GM18505 (cell line): ENCODE data around the gene DYNLT1.
"Not testable (repeated sequence)": the region's sequence is repeated elsewhere in the genome, so short reads cannot be mapped to it uniquely, and the experiment has no call there.

ENCODE experiments used
- ATAC-seq: cut with Tn5 transposase; IDR thresholded peaks from one replicate; pipeline ENCODE4 v1.9.1; 2021; ENCODE audit not compliant: unreplicated experiment
- POLR2A ChIP-seq: IDR thresholded peaks from 4 replicates; pipeline ENCODE4 v1.6.1; 2011; ENCODE audit warnings: borderline replicate concordance; ENCODE audit not compliant: insufficient read depth, insufficient read length; ENCODE audit errors: extremely low read depth

The DYNLT1 gene

GRCh38 chr6:158639056-158639455 is 5.5 kb downstream of the DYNLT1 start:
- TF ChIP-seq POLR2A = no peak

GRCh38 chr6:158638324-158638854 is 6.2 kb downstream of the DYNLT1 start:
- no peak for ATAC-seq
- no peak for TF ChIP-seq POLR2A

More at GRCh38 chr6:158639056-158639455, 5.5 kb downstream of the DYNLT1 start:
- no peak for ATAC-seq

- no peak for ATAC-seq
- TF ChIP-seq POLR2A = no peak
Measured at GRCh38 chr6:158636778-158637177, 7.8 kb downstream of the DYNLT1 start.

- no peak for ATAC-seq
- TF ChIP-seq POLR2A = no peak
Measured at GRCh38 chr6:158635427-158636073, 9.0 kb downstream of the DYNLT1 start.

- ATAC-seq = no peak
- TF ChIP-seq POLR2A = no peak
Measured at GRCh38 chr6:158634695-158635426, 9.7 kb downstream of the DYNLT1 start.

- TF ChIP-seq POLR2A = no peak
Measured at GRCh38 chr6:158633127-158633526, 11.4 kb downstream of the DYNLT1 start.

GRCh38 chr6:158632538-158633119 is 11.9 kb downstream of the DYNLT1 start:
- not testable (repeated sequence) for ATAC-seq

More at GRCh38 chr6:158633127-158633526, 11.4 kb downstream of the DYNLT1 start:
- ATAC-seq = no peak

GRCh38 chr6:158631678-158632537 is 12.6 kb downstream of the DYNLT1 start:
- no peak for TF ChIP-seq POLR2A
- no peak for ATAC-seq

- ATAC-seq = no peak
- TF ChIP-seq POLR2A = no peak
Measured at GRCh38 chr6:158630938-158631616, 13.5 kb downstream of the DYNLT1 start.

- ATAC-seq = no peak
- no peak for TF ChIP-seq POLR2A
Measured at GRCh38 chr6:158629367-158630221, 14.9 kb downstream of the DYNLT1 start.

- ATAC-seq = no peak
- TF ChIP-seq POLR2A = no peak
Measured at GRCh38 chr6:158628542-158628941, 16.0 kb downstream of the DYNLT1 start.

- ATAC-seq = no peak
- no peak for TF ChIP-seq POLR2A
Measured at GRCh38 chr6:158627940-158628211, 16.7 kb downstream of the DYNLT1 start.
